ENCODE data around the gene CD36. TPM values are rescaled to one million over a fixed set of nuclear protein-coding genes. Genes with fewer than 3 reads are reported as not detected.
A peak's percentile ranks its signal among the peaks of the same experiment; 100 is the strongest.

Gene CD36
- total and polyA plus RNA-seq, 4 donors, result 24.7 to 90.4 (median 67.1) TPM

GRCh38 chr7:80677629-80678028 lies 39.2 kb downstream of the CD36 start:
- no peaks in the 10 kb centered on the region for H3K36me3 ChIP-seq (ENCODE audit: control insufficient read depth, insufficient read depth, low read length)
- no CpG with 5 or more reads among the region's 1 CpG for WGBS (ENCODE audit: insufficient coverage)
- H3K9me3 ChIP-seq (ENCODE audit: control insufficient read depth, insufficient read depth, low read length), result no peaks in the 10 kb centered on the region
- no peak for DNase-seq (ENCODE audit: low read depth in 4 of 6, low spot score in 6 of 6)
- no peak overlapping the region for H3K4me3 ChIP-seq (ENCODE audit: low read depth, low read length)
- H3K27ac ChIP-seq (ENCODE audit: low read depth, low read length), result no peak overlapping the region
- H3K4me1 ChIP-seq (ENCODE audit: control insufficient read depth, insufficient read depth, low read length), result no peaks in the 10 kb centered on the region
- H3K27me3 ChIP-seq (ENCODE audit: control insufficient read depth, insufficient read depth, low read length), result no peaks in the 10 kb centered on the region

- 93% methylated on average over 2 of the region's 8 CpGs for WGBS (ENCODE audit: insufficient coverage)
- Histone ChIP-seq H3K36me3 (ENCODE audit: control insufficient read depth, insufficient read depth, low read length) (no peaks in the 10 kb centered on the region), H3K27ac (ENCODE audit: low read depth, low read length) (no peak overlapping the region), H3K4me1 (ENCODE audit: control insufficient read depth, insufficient read depth, low read length) (no peaks in the 10 kb centered on the region), H3K4me3 (ENCODE audit: low read depth, low read length) (no peak overlapping the region), H3K9me3 (ENCODE audit: control insufficient read depth, insufficient read depth, low read length) (no peaks in the 10 kb centered on the region), H3K27me3 (ENCODE audit: control insufficient read depth, insufficient read depth, low read length) (no peaks in the 10 kb centered on the region)
- no peak for DNase-seq (ENCODE audit: low read depth in 4 of 6, low spot score in 6 of 6)
These were observed 40.3 kb downstream of the CD36 start for GRCh38 chr7:80678707-80679106.

- Histone ChIP-seq H3K27me3 (ENCODE audit: control insufficient read depth, insufficient read depth, low read length) (no peaks in the 10 kb centered on the region), H3K27ac (ENCODE audit: low read depth, low read length) (no peak overlapping the region), H3K4me3 (ENCODE audit: low read depth, low read length) (no peak overlapping the region), H3K9me3 (ENCODE audit: control insufficient read depth, insufficient read depth, low read length) (no peaks in the 10 kb centered on the region), H3K36me3 (ENCODE audit: control insufficient read depth, insufficient read depth, low read length) (no peaks in the 10 kb centered on the region), H3K4me1 (ENCODE audit: control insufficient read depth, insufficient read depth, low read length) (no peaks in the 10 kb centered on the region)
- WGBS (ENCODE audit: insufficient coverage), result 79% methylated on average over 2 of the region's 10 CpGs
- DNase-seq (ENCODE audit: low read depth in 4 of 6, low spot score in 6 of 6), result no peak
These were observed 41.8 kb downstream of the CD36 start for GRCh38 chr7:80679921-80680907.

GRCh38 chr7:80681272-80681885 lies 42.9 kb downstream of the CD36 start:
- DNase-seq (ENCODE audit: low read depth in 4 of 6, low spot score in 6 of 6), result peak in 1 of 6 donors; percentile 27
- H3K9me3 ChIP-seq (ENCODE audit: control insufficient read depth, insufficient read depth, low read length), result no peaks in the 10 kb centered on the region
- no peak overlapping the region for H3K4me3 ChIP-seq (ENCODE audit: low read depth, low read length)
- no peak overlapping the region for H3K27ac ChIP-seq (ENCODE audit: low read depth, low read length)
- no peaks in the 10 kb centered on the region for H3K36me3 ChIP-seq (ENCODE audit: control insufficient read depth, insufficient read depth, low read length)
- no peaks in the 10 kb centered on the region for H3K27me3 ChIP-seq (ENCODE audit: control insufficient read depth, insufficient read depth, low read length)
- no peaks in the 10 kb centered on the region for H3K4me1 ChIP-seq (ENCODE audit: control insufficient read depth, insufficient read depth, low read length)

- Histone ChIP-seq H3K4me3 (ENCODE audit: low read depth, low read length) (no peak overlapping the region), H3K9me3 (ENCODE audit: control insufficient read depth, insufficient read depth, low read length) (no peaks in the 10 kb centered on the region), H3K27me3 (ENCODE audit: control insufficient read depth, insufficient read depth, low read length) (no peaks in the 10 kb centered on the region), H3K27ac (ENCODE audit: low read depth, low read length) (no peak overlapping the region), H3K4me1 (ENCODE audit: control insufficient read depth, insufficient read depth, low read length) (no peaks in the 10 kb centered on the region), H3K36me3 (ENCODE audit: control insufficient read depth, insufficient read depth, low read length) (no peaks in the 10 kb centered on the region)
- DNase-seq (ENCODE audit: low read depth in 4 of 6, low spot score in 6 of 6), result no peak
- WGBS (ENCODE audit: insufficient coverage), result 94% methylated on average over 5 of the region's 19 CpGs
These were observed 44.3 kb downstream of the CD36 start for GRCh38 chr7:80682744-80683143.

GRCh38 chr7:80686576-80686975 lies 48.1 kb downstream of the CD36 start:
- Histone ChIP-seq H3K4me3 (ENCODE audit: low read depth, low read length) (no peak overlapping the region), H3K27ac (ENCODE audit: low read depth, low read length) (no peak overlapping the region), H3K27me3 (ENCODE audit: control insufficient read depth, insufficient read depth, low read length) (no peaks in the 10 kb centered on the region), H3K4me1 (ENCODE audit: control insufficient read depth, insufficient read depth, low read length) (no peaks in the 10 kb centered on the region), H3K9me3 (ENCODE audit: control insufficient read depth, insufficient read depth, low read length) (no peaks in the 10 kb centered on the region), H3K36me3 (ENCODE audit: control insufficient read depth, insufficient read depth, low read length) (no peaks in the 10 kb centered on the region)
- no CpG with 5 or more reads among the region's 2 CpGs for WGBS (ENCODE audit: insufficient coverage)
- no peak for DNase-seq (ENCODE audit: low read depth in 4 of 6, low spot score in 6 of 6)

GRCh38 chr7:80699045-80699638 lies 60.7 kb downstream of the CD36 start:
- Histone ChIP-seq H3K4me3 (ENCODE audit: low read depth, low read length) (no peak overlapping the region), H3K27ac (ENCODE audit: low read depth, low read length) (no peak overlapping the region), H3K27me3 (ENCODE audit: control insufficient read depth, insufficient read depth, low read length) (no peaks in the 10 kb centered on the region), H3K4me1 (ENCODE audit: control insufficient read depth, insufficient read depth, low read length) (no peaks in the 10 kb centered on the region), H3K36me3 (ENCODE audit: control insufficient read depth, insufficient read depth, low read length) (no peaks in the 10 kb centered on the region), H3K9me3 (ENCODE audit: control insufficient read depth, insufficient read depth, low read length) (no peaks in the 10 kb centered on the region)
- 0% methylated on average over 1 of the region's 5 CpGs for WGBS (ENCODE audit: insufficient coverage)
- peak; percentile 51 to 92 (median 54) for DNase-seq (ENCODE audit: low read depth in 4 of 6, low spot score in 6 of 6)

GRCh38 chr7:80699721-80700256 lies 61.3 kb downstream of the CD36 start:
- Histone ChIP-seq H3K36me3 (ENCODE audit: control insufficient read depth, insufficient read depth, low read length) (no peaks in the 10 kb centered on the region), H3K27me3 (ENCODE audit: control insufficient read depth, insufficient read depth, low read length) (no peaks in the 10 kb centered on the region), H3K4me3 (ENCODE audit: low read depth, low read length) (no peak overlapping the region), H3K4me1 (ENCODE audit: control insufficient read depth, insufficient read depth, low read length) (no peaks in the 10 kb centered on the region), H3K9me3 (ENCODE audit: control insufficient read depth, insufficient read depth, low read length) (no peaks in the 10 kb centered on the region), H3K27ac (ENCODE audit: low read depth, low read length) (no peak overlapping the region)
- 75% methylated on average over 2 of the region's 4 CpGs for WGBS (ENCODE audit: insufficient coverage)
- peak in 1 of 6 donors; percentile 15 for DNase-seq (ENCODE audit: low read depth in 4 of 6, low spot score in 6 of 6)

GRCh38 chr7:80703272-80703671 lies 64.8 kb downstream of the CD36 start:
- 100% methylated on average over 1 of the region's 1 CpG for WGBS (ENCODE audit: insufficient coverage)
- H3K4me3 ChIP-seq (ENCODE audit: low read depth, low read length), result no peak overlapping the region
- H3K4me1 ChIP-seq (ENCODE audit: control insufficient read depth, insufficient read depth, low read length), result no peaks in the 10 kb centered on the region
- no peaks in the 10 kb centered on the region for H3K36me3 ChIP-seq (ENCODE audit: control insufficient read depth, insufficient read depth, low read length)
- H3K27me3 ChIP-seq (ENCODE audit: control insufficient read depth, insufficient read depth, low read length), result no peaks in the 10 kb centered on the region
- no peak for DNase-seq (ENCODE audit: low read depth in 4 of 6, low spot score in 6 of 6)
- no peak overlapping the region for H3K27ac ChIP-seq (ENCODE audit: low read depth, low read length)
- H3K9me3 ChIP-seq (ENCODE audit: control insufficient read depth, insufficient read depth, low read length), result no peaks in the 10 kb centered on the region
